ENCODE data around the gene LHFPL4.

GRCh38 chr3:9499455-9500107 is 54.0 kb downstream of the LHFPL4 start:
- TF ChIP-seq FOXP2 (optimal IDR thresholded peaks at IDR 0.05; ENCODE audit: control extremely low read depth, extremely low read length, insufficient read depth): no peak
- TF ChIP-seq POLR2AphosphoS5 (IDR thresholded peaks at IDR 0.05; ENCODE audit: borderline replicate concordance, low read depth, low read length): no peak
- no peak for TF ChIP-seq EZH2 (IDR thresholded peaks at IDR 0.05)

Data from SK-N-MC (cell line).